ENCODE results near the gene CCNY.
A peak's percentile ranks its signal among the peaks of the same experiment; 100 is the strongest.

Gene CCNY

GRCh38 chr10:35359056-35359455, 22.7 kb downstream of the CCNY start:
- H3K4me3 ChIP-seq (ENCODE audit: low read depth in 1 of 2, low read length in 2 of 2), result no peak overlapping the region
- no peak overlapping the region for H3K27ac ChIP-seq (ENCODE audit: low read length)
- no peaks in the 10 kb centered on the region for H3K9me3 ChIP-seq (ENCODE audit: control insufficient read depth in 1 of 2, low read length in 2 of 2)
- H3K36me3 ChIP-seq (ENCODE audit: control insufficient read depth in 1 of 2, insufficient read depth in 2 of 2, low read length in 2 of 2), result no peaks in the 10 kb centered on the region
- H3K4me1 ChIP-seq (ENCODE audit: control insufficient read depth in 1 of 2, insufficient read depth in 2 of 2, low read length in 2 of 2), result peaks cover 0 to 26% of the 10 kb centered on the region in 2 donors
- H3K27me3 ChIP-seq (ENCODE audit: low read depth, low read length), result no peaks in the 10 kb centered on the region

DNA sequence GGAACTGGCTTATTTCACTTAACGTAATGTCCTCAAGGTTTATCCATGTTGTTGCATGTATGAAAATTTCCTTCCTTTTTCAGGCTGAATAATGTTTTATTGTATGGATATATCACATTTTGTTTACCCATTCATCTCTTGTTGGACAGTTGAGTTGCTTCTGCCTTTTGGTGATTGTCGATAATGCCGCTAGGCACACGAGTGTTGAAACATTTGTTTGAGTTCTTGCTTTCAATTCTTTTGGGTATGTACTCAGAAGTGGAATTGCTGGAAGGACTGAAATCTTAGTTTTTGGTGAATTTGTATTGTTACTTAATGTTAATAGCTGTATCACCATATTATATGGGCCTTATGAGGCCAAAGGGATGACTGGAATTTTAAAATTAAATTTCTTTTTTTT, 23.6 kb downstream of the CCNY start:
- H3K27ac ChIP-seq (ENCODE audit: low read length), result no peak overlapping the region

DNA sequence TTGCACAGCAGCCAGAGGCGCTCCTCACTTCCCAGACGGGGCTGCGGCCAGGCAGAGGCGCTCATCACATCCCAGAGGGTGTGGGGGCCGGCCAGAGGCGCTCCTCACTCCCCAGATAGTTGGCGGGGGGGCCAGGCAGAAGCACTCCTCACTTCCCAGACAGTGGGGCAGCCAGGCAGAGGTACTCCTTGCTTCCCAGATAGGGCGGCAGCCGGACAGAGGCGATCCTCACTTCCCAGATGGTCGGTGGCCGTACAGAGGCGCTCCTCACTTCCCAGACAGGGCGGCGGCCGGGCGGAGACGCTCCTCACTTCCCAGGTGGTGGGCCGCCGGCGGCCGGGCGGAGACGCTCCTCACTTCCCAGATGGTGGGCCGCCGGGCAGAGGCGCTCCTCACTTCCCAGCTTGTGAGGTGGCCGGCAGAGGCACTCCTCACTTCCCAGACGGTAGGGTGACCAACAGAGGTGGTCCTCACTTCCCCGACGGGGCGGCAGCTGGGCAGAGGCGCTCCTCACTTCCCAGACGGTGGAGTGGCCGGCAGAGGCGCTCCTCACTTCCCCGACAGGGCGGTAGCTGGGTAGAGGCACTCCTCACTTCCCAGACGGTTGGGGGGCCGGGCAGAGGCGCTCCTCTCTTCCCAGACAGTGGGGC, 26.5 kb downstream of the CCNY start:
- no peak overlapping the region for H3K27ac ChIP-seq (ENCODE audit: low read length)
- H3K36me3 ChIP-seq (ENCODE audit: control insufficient read depth in 1 of 2, insufficient read depth in 2 of 2, low read length in 2 of 2), result no peaks in the 10 kb centered on the region
- H3K9me3 ChIP-seq (ENCODE audit: control insufficient read depth in 1 of 2, low read length in 2 of 2), result no peaks in the 10 kb centered on the region
- H3K27me3 ChIP-seq (ENCODE audit: low read depth, low read length), result no peaks in the 10 kb centered on the region
- peaks cover 0 to 25% of the 10 kb centered on the region in 2 donors for H3K4me1 ChIP-seq (ENCODE audit: control insufficient read depth in 1 of 2, insufficient read depth in 2 of 2, low read length in 2 of 2)
- no peak overlapping the region for H3K4me3 ChIP-seq (ENCODE audit: low read depth in 1 of 2, low read length in 2 of 2)

More for the DNA sequence above, 23.6 kb downstream of the CCNY start:
- H3K27me3 ChIP-seq (ENCODE audit: low read depth, low read length), result no peaks in the 10 kb centered on the region
- no peak overlapping the region for H3K4me3 ChIP-seq (ENCODE audit: low read depth in 1 of 2, low read length in 2 of 2)
- H3K4me1 ChIP-seq (ENCODE audit: control insufficient read depth in 1 of 2, insufficient read depth in 2 of 2, low read length in 2 of 2), result peaks cover 0 to 29% of the 10 kb centered on the region in 2 donors
- no peaks in the 10 kb centered on the region for H3K36me3 ChIP-seq (ENCODE audit: control insufficient read depth in 1 of 2, insufficient read depth in 2 of 2, low read length in 2 of 2)
- no peaks in the 10 kb centered on the region for H3K9me3 ChIP-seq (ENCODE audit: control insufficient read depth in 1 of 2, low read length in 2 of 2)

DNA sequence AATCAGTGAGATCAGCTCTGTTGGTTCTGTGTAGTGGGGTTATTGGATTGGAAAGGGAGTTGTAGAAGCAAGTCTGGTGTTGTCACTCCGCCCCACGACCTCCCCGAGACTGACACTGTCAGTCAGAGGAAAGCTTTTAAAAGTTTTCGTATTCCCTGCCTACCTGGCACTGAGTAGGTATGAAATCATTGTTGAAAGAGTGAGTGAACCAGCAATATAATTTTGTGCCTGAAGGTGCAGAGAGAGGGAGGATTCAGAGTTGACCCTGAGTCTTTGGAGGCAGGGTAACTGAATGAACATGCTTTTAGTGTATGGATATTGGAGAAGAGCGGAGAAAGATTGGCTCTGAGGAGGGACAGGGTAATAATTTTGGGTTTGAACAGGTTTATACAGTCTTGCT, 27.3 kb downstream of the CCNY start:
- Histone ChIP-seq H3K9me3 (ENCODE audit: control insufficient read depth in 1 of 2, low read length in 2 of 2) (no peaks in the 10 kb centered on the region), H3K27ac (ENCODE audit: low read length) (no peak overlapping the region), H3K4me1 (ENCODE audit: control insufficient read depth in 1 of 2, insufficient read depth in 2 of 2, low read length in 2 of 2) (peaks cover 2 to 31% of the 10 kb centered on the region in 2 donors), H3K4me3 (ENCODE audit: low read depth in 1 of 2, low read length in 2 of 2) (no peak overlapping the region), H3K36me3 (ENCODE audit: control insufficient read depth in 1 of 2, insufficient read depth in 2 of 2, low read length in 2 of 2) (no peaks in the 10 kb centered on the region), H3K27me3 (ENCODE audit: low read depth, low read length) (no peaks in the 10 kb centered on the region)

GRCh38 chr10:35364808-35365207, 28.5 kb downstream of the CCNY start:
- Histone ChIP-seq H3K36me3 (ENCODE audit: control insufficient read depth in 1 of 2, insufficient read depth in 2 of 2, low read length in 2 of 2) (no peaks in the 10 kb centered on the region), H3K4me3 (ENCODE audit: low read depth in 1 of 2, low read length in 2 of 2) (no peak overlapping the region), H3K9me3 (ENCODE audit: control insufficient read depth in 1 of 2, low read length in 2 of 2) (no peaks in the 10 kb centered on the region), H3K27ac (ENCODE audit: low read length) (no peak overlapping the region), H3K27me3 (ENCODE audit: low read depth, low read length) (no peaks in the 10 kb centered on the region), H3K4me1 (ENCODE audit: control insufficient read depth in 1 of 2, insufficient read depth in 2 of 2, low read length in 2 of 2) (peaks cover 12 to 37% of the 10 kb centered on the region in 2 donors)

- H3K27me3 ChIP-seq (ENCODE audit: low read depth, low read length), result no peaks in the 10 kb centered on the region
- H3K36me3 ChIP-seq (ENCODE audit: control insufficient read depth in 1 of 2, insufficient read depth in 2 of 2, low read length in 2 of 2), result no peaks in the 10 kb centered on the region
- H3K4me1 ChIP-seq (ENCODE audit: control insufficient read depth in 1 of 2, insufficient read depth in 2 of 2, low read length in 2 of 2), result peaks cover 12 to 42% of the 10 kb centered on the region in 2 donors
- H3K4me3 ChIP-seq (ENCODE audit: low read depth in 1 of 2, low read length in 2 of 2), result no peak overlapping the region
- H3K9me3 ChIP-seq (ENCODE audit: control insufficient read depth in 1 of 2, low read length in 2 of 2), result no peaks in the 10 kb centered on the region
- H3K27ac ChIP-seq (ENCODE audit: low read length), result no peak overlapping the region
These were observed 29.7 kb downstream of the CCNY start for GRCh38 chr10:35365994-35366393.

- H3K27ac ChIP-seq (ENCODE audit: low read length), result no peak overlapping the region
These were observed 31.0 kb downstream of the CCNY start for GRCh38 chr10:35367107-35367859.

GRCh38 chr10:35367982-35368381, 31.7 kb downstream of the CCNY start:
- Histone ChIP-seq H3K36me3 (ENCODE audit: control insufficient read depth in 1 of 2, insufficient read depth in 2 of 2, low read length in 2 of 2) (no peaks in the 10 kb centered on the region), H3K4me3 (ENCODE audit: low read depth in 1 of 2, low read length in 2 of 2) (no peak overlapping the region), H3K27me3 (ENCODE audit: low read depth, low read length) (no peaks in the 10 kb centered on the region), H3K4me1 (ENCODE audit: control insufficient read depth in 1 of 2, insufficient read depth in 2 of 2, low read length in 2 of 2) (peaks cover 18 to 59% of the 10 kb centered on the region in 2 donors), H3K27ac (ENCODE audit: low read length) (no peak overlapping the region), H3K9me3 (ENCODE audit: control insufficient read depth in 1 of 2, low read length in 2 of 2) (no peaks in the 10 kb centered on the region)

More at GRCh38 chr10:35367107-35367859, 31.0 kb downstream of the CCNY start:
- Histone ChIP-seq H3K9me3 (ENCODE audit: control insufficient read depth in 1 of 2, low read length in 2 of 2) (no peaks in the 10 kb centered on the region), H3K4me3 (ENCODE audit: low read depth in 1 of 2, low read length in 2 of 2) (no peak overlapping the region), H3K36me3 (ENCODE audit: control insufficient read depth in 1 of 2, insufficient read depth in 2 of 2, low read length in 2 of 2) (no peaks in the 10 kb centered on the region), H3K27me3 (ENCODE audit: low read depth, low read length) (no peaks in the 10 kb centered on the region), H3K4me1 (ENCODE audit: control insufficient read depth in 1 of 2, insufficient read depth in 2 of 2, low read length in 2 of 2) (peaks cover 18 to 53% of the 10 kb centered on the region in 2 donors)

- peaks cover 18 to 58% of the 10 kb centered on the region in 2 donors for H3K4me1 ChIP-seq (ENCODE audit: control insufficient read depth in 1 of 2, insufficient read depth in 2 of 2, low read length in 2 of 2)
These were observed 32.3 kb downstream of the CCNY start for GRCh38 chr10:35368485-35369048.

GRCh38 chr10:35369049-35369611, 32.8 kb downstream of the CCNY start:
- H3K9me3 ChIP-seq (ENCODE audit: control insufficient read depth in 1 of 2, low read length in 2 of 2), result no peaks in the 10 kb centered on the region
- peak overlapping the region in 1 of 2 donors; percentile 13 for H3K4me3 ChIP-seq (ENCODE audit: low read depth in 1 of 2, low read length in 2 of 2)
- H3K36me3 ChIP-seq (ENCODE audit: control insufficient read depth in 1 of 2, insufficient read depth in 2 of 2, low read length in 2 of 2), result no peaks in the 10 kb centered on the region
- H3K4me1 ChIP-seq (ENCODE audit: control insufficient read depth in 1 of 2, insufficient read depth in 2 of 2, low read length in 2 of 2), result peaks cover 18 to 58% of the 10 kb centered on the region in 2 donors
- H3K27ac ChIP-seq (ENCODE audit: low read length), result peak overlapping the region; percentile 46
- H3K27me3 ChIP-seq (ENCODE audit: low read depth, low read length), result no peaks in the 10 kb centered on the region

More at GRCh38 chr10:35368485-35369048, 32.3 kb downstream of the CCNY start:
- Histone ChIP-seq H3K36me3 (ENCODE audit: control insufficient read depth in 1 of 2, insufficient read depth in 2 of 2, low read length in 2 of 2) (no peaks in the 10 kb centered on the region), H3K27me3 (ENCODE audit: low read depth, low read length) (no peaks in the 10 kb centered on the region), H3K4me3 (ENCODE audit: low read depth in 1 of 2, low read length in 2 of 2) (peak overlapping the region in 1 of 2 donors; percentile 13), H3K9me3 (ENCODE audit: control insufficient read depth in 1 of 2, low read length in 2 of 2) (no peaks in the 10 kb centered on the region), H3K27ac (ENCODE audit: low read length) (peak overlapping the region; percentile 46)

- no peaks in the 10 kb centered on the region for H3K36me3 ChIP-seq (ENCODE audit: control insufficient read depth in 1 of 2, insufficient read depth in 2 of 2, low read length in 2 of 2)
- no peaks in the 10 kb centered on the region for H3K27me3 ChIP-seq (ENCODE audit: low read depth, low read length)
- H3K4me1 ChIP-seq (ENCODE audit: control insufficient read depth in 1 of 2, insufficient read depth in 2 of 2, low read length in 2 of 2), result peaks cover 18 to 51% of the 10 kb centered on the region in 2 donors
- H3K27ac ChIP-seq (ENCODE audit: low read length), result peak overlapping the region; percentile 25
- H3K9me3 ChIP-seq (ENCODE audit: control insufficient read depth in 1 of 2, low read length in 2 of 2), result no peaks in the 10 kb centered on the region
- H3K4me3 ChIP-seq (ENCODE audit: low read depth in 1 of 2, low read length in 2 of 2), result no peak overlapping the region
These were observed 35.4 kb downstream of the CCNY start for GRCh38 chr10:35371731-35372130.
